Natural killer cell treated with Interleukin-12 subunit alpha and Interleukin-12 subunit beta and Interleukin-15 and Interleukin-18, amount 100 ng/mL, for 72 hours (primary cell): ENCODE data around the gene E2F6. TPM values are rescaled to one million over a fixed set of nuclear protein-coding genes. Genes with fewer than 3 reads are reported as not detected.
A peak's percentile ranks its signal among the peaks of the same experiment; 100 is the strongest.
"Not testable (repeated sequence)": the region's sequence is repeated elsewhere in the genome, so short reads cannot be mapped to it uniquely, and the experiment has no call there.

Experiments used
- ATAC-seq, 2 donors: fragments of 150-1000 bp; cut with Tn5 transposase in 1 of 2; sonication (Bioruptor Pico), chemical (Tn5 transposase) in 1 of 2; 2 replicates each; pipeline ENCODE4 v1.10.0; 2021
- DNase-seq: peaks from one replicate; pipeline ENCODE4 v3.0.0; 2022; ENCODE audit warnings: low spot score
- H3K27ac Mint-ChIP-seq, 2 donors: 1 replicate in 1 of 2; 2 replicates in 1 of 2; pipeline ENCODE4 v1.8.0; 2022; ENCODE audit warnings: mixed read lengths in 2 of 2, mild to moderate bottlenecking in 1 of 2, moderate library complexity in 1 of 2
- H3K27me3 Mint-ChIP-seq, 2 donors: 1 replicate in 1 of 2; 2 replicates in 1 of 2; pipeline ENCODE4 v1.8.0; 2022; ENCODE audit warnings: mixed read lengths in 2 of 2
- H3K36me3 Mint-ChIP-seq: one replicate; pipeline ENCODE4 v1.8.0; 2022; ENCODE audit warnings: mixed read lengths
- H3K4me1 Mint-ChIP-seq, 2 donors: 1 replicate in 1 of 2; 2 replicates in 1 of 2; pipeline ENCODE4 v1.8.0; 2022; ENCODE audit warnings: low read depth in 2 of 2, mixed read lengths in 2 of 2, mild to moderate bottlenecking in 1 of 2
- H3K4me3 Mint-ChIP-seq: one replicate; pipeline ENCODE4 v1.8.0; 2022; ENCODE audit warnings: mixed read lengths
- H3K9me3 Mint-ChIP-seq: 2 replicates; pipeline ENCODE4 v1.8.0; 2022; ENCODE audit warnings: mixed read lengths
- total RNA-seq, 2 donors: library from RNA; stranded (reverse); gene quantifications; one replicate each; pipeline ENCODE4 v1.2.3, GENCODE V29; 2022

Gene E2F6
- total RNA-seq, 2 donors from 2014 or later = 10.8 to 11.6 TPM

GRCh38 chr2:11411244-11411643 lies 54.7 kb downstream of the E2F6 start:
- Mint-ChIP-seq H3K27me3 (peaks cover 17 to 38% of the 10 kb centered on the region in 2 donors), H3K27ac (no peak overlapping the region), H3K4me3 (no peak overlapping the region), H3K36me3 (no peaks in the 10 kb centered on the region), H3K9me3 (no peaks in the 10 kb centered on the region), H3K4me1 (no peaks in the 10 kb centered on the region)
- ATAC-seq (no peak), DNase-seq (no peak)

DNA sequence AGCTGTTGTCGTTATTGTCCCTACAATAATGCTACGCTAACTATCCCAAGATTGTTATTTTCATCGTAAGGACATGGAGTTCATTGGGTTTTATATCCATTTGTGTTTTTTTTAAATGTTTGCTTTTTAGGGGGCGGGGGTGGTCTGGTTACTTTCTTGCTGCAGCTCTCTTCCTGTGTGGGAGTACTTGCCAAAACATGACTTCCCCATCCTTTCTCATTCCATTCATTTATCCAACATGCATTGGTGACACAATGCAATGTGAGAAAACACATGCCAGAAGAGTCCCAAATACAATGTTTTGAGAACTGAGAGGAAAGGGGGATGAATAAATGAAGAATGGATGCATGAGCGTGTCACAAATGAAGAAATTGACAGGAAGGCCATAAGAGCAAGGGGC lies 55.9 kb downstream of the E2F6 start:
- no peak for DNase-seq
- Mint-ChIP-seq H3K27ac (no peak overlapping the region), H3K9me3 (no peaks in the 10 kb centered on the region)

DNA sequence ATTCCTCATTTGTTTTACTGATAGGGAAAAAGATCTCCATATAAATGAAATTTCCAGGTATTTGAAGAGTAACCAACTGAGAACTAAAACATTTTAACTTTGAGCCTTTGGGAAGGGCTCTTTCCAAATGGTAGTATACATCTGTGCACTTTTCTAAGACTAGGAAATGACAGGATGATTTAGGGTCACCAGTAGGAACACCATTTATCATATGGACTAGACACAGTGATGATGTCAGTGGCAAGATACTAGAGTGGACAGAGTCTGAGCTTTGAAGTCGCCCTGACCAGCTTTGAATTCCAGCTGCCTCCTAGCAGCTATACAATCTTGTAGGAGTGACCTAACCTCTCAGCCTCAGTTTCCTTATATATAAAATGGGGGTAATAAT lies 56.4 kb downstream of the E2F6 start:
- H3K27ac Mint-ChIP-seq = no peak overlapping the region
- ATAC-seq (no peak), DNase-seq (no peak)
- no peaks in the 10 kb centered on the region for H3K9me3 Mint-ChIP-seq
- H3K27me3 Mint-ChIP-seq = peaks cover 15 to 29% of the 10 kb centered on the region in 2 donors
- no peaks in the 10 kb centered on the region for H3K36me3 Mint-ChIP-seq
- no peaks in the 10 kb centered on the region for H3K4me1 Mint-ChIP-seq
- H3K4me3 Mint-ChIP-seq = no peak overlapping the region

More for the DNA sequence above, 55.9 kb downstream of the E2F6 start:
- Mint-ChIP-seq H3K4me1 (no peaks in the 10 kb centered on the region), H3K27me3 (peaks cover 17 to 31% of the 10 kb centered on the region in 2 donors), H3K36me3 (no peaks in the 10 kb centered on the region), H3K4me3 (no peak overlapping the region)
- no peak for ATAC-seq

DNA sequence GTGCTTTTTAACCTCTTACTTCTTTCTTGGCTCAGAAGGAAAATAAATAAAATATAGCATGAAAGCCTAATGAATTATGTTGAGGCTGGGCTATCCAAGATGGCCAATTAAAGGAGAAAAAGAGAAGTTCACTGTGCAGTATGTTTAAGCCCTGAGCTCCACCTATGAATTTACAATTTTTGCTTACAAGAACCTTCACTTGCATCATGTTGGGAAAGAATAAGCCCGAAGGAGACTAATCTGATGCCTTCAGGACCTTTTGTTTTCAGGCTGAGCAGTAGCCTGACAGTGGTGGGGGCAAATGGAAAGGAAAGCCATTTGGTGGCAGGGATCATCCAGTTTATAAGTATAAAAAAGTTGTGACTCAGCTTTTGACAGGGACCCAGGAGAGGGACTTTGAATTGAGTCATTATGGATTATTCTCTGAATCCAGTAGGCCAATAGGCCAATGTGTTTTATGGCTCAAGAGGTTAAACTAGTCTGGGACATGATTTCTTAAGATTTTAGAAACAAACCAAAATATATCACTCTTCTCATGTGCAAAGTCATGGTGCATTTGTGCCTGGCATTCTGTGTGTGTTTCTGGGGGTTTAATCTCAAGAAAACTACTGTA lies 56.9 kb downstream of the E2F6 start:
- DNase-seq (no peak), ATAC-seq (no peak)
- Mint-ChIP-seq H3K27ac (no peak overlapping the region), H3K27me3 (peaks cover 15 to 24% of the 10 kb centered on the region in 2 donors), H3K4me3 (no peak overlapping the region), H3K9me3 (no peaks in the 10 kb centered on the region), H3K4me1 (no peaks in the 10 kb centered on the region), H3K36me3 (no peaks in the 10 kb centered on the region)

- ATAC-seq (no peak), DNase-seq (no peak)
- no peak overlapping the region for H3K27ac Mint-ChIP-seq
- H3K27me3 Mint-ChIP-seq = peaks cover 9 to 15% of the 10 kb centered on the region in 2 donors
- no peaks in the 10 kb centered on the region for H3K36me3 Mint-ChIP-seq
- H3K9me3 Mint-ChIP-seq = no peaks in the 10 kb centered on the region
- no peaks in the 10 kb centered on the region for H3K4me1 Mint-ChIP-seq
- no peak overlapping the region for H3K4me3 Mint-ChIP-seq
Observed at GRCh38 chr2:11407413-11407812, 58.5 kb downstream of the E2F6 start.

GRCh38 chr2:11406958-11407381 lies 59.0 kb downstream of the E2F6 start:
- DNase-seq (no peak), ATAC-seq (no peak)
- H3K27ac Mint-ChIP-seq = no peak overlapping the region
- peaks cover 9 to 15% of the 10 kb centered on the region in 2 donors for H3K27me3 Mint-ChIP-seq
- no peak overlapping the region for H3K4me3 Mint-ChIP-seq
- H3K9me3 Mint-ChIP-seq = no peaks in the 10 kb centered on the region
- H3K36me3 Mint-ChIP-seq = no peaks in the 10 kb centered on the region
- no peaks in the 10 kb centered on the region for H3K4me1 Mint-ChIP-seq

DNA sequence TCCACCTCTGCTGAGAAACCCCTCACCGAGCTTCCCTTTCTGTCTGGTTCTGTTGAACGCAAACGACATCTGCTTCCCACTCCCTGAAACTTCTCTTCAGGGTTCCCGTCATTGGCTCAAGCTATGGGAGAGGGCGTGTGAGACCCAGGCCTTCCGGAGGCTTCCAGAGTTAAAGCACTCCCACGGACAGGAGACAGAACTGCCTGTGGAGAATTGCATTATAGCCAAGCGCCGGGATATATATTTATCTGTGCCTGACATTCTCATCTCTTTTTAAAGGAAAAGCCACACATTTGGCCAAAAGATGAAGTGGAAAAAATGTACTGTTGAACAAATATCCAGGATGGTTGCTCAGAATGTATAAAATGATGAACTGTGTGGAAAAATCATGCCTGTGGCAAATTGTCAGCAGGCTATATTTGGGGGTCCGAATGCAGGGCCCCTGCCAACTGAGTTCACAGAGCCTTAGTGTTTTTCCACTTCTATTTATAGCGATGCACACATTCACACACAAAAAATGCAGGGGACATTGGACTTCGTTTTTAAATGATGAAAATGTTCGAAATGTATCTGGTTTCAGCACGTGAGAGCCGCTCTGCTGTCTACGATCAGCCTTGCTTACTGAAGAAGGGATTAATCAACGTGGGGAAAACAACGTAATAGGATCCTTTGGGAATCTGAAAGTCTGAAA lies 59.5 kb downstream of the E2F6 start:
- Mint-ChIP-seq H3K27me3 (peaks cover 9 to 15% of the 10 kb centered on the region in 2 donors), H3K27ac (no peak overlapping the region), H3K4me3 (no peak overlapping the region), H3K36me3 (no peaks in the 10 kb centered on the region), H3K9me3 (no peaks in the 10 kb centered on the region), H3K4me1 (no peaks in the 10 kb centered on the region)
- DNase-seq (no peak), ATAC-seq (no peak)

- H3K4me3 Mint-ChIP-seq = no peak overlapping the region
- H3K27ac Mint-ChIP-seq = no peak overlapping the region
- no peak for DNase-seq
- no peaks in the 10 kb centered on the region for H3K4me1 Mint-ChIP-seq
- ATAC-seq = no peak
- H3K27me3 Mint-ChIP-seq = peaks cover 6 to 15% of the 10 kb centered on the region in 2 donors
- no peaks in the 10 kb centered on the region for H3K36me3 Mint-ChIP-seq
- H3K9me3 Mint-ChIP-seq = no peaks in the 10 kb centered on the region
Observed at GRCh38 chr2:11405599-11406266, 60.2 kb downstream of the E2F6 start.

- H3K27ac Mint-ChIP-seq, DNase-seq, H3K4me1 Mint-ChIP-seq, H3K36me3 Mint-ChIP-seq, H3K4me3 Mint-ChIP-seq, ATAC-seq, H3K9me3 Mint-ChIP-seq: not testable (repeated sequence)
- peaks cover 4 to 15% of the 10 kb centered on the region in 2 donors for H3K27me3 Mint-ChIP-seq
Observed at GRCh38 chr2:11405074-11405406, 60.9 kb downstream of the E2F6 start.

DNA sequence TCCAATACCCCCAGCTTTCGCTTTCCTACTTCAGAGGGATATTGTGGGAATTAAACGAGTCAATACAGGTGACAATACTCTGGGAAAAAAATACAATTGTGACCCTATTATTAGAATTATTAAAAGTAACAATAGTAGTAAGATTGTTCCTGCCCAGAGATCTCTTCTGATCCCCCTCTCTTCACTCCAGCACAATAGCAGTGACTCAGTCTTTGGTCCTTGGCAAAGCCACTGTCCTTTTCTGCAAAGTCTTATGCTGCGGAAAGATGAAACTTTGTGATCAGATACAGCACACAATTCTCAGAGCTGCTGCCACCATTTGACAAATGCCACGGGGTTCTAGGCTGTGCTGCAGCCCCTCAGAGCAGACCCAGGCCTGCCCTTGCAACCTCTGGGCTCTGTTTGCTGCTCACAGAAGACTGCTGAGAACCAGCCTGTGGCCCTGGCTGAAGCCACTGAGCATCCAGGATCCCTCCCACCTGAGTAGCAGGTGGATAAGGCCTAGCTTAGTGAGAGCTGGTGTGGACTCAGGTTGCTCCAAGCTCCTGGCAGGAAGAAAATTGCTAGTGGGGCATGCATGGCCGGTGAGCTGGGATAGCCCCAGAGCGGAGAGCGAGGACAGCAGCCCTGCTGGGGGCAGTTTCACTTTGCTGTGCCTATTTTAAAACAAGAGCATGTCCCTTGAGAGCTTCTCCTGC lies 61.4 kb downstream of the E2F6 start:
- no peak for ATAC-seq
- H3K4me3 Mint-ChIP-seq = no peak overlapping the region
- H3K9me3 Mint-ChIP-seq = no peaks in the 10 kb centered on the region

GRCh38 chr2:11402436-11402835 lies 63.5 kb downstream of the E2F6 start:
- Mint-ChIP-seq H3K27ac (no peak overlapping the region), H3K36me3 (no peaks in the 10 kb centered on the region), H3K27me3 (peaks cover 0 to 7% of the 10 kb centered on the region in 2 donors), H3K4me3 (no peak overlapping the region), H3K4me1 (no peaks in the 10 kb centered on the region), H3K9me3 (no peaks in the 10 kb centered on the region)
- ATAC-seq = peak in 1 of 2 donors; percentile 33
- no peak for DNase-seq

More for the DNA sequence above, 61.4 kb downstream of the E2F6 start:
- Mint-ChIP-seq H3K27me3 (peaks cover 2 to 15% of the 10 kb centered on the region in 2 donors), H3K27ac (no peak overlapping the region), H3K4me1 (no peaks in the 10 kb centered on the region), H3K36me3 (no peaks in the 10 kb centered on the region)
- no peak for DNase-seq

DNA sequence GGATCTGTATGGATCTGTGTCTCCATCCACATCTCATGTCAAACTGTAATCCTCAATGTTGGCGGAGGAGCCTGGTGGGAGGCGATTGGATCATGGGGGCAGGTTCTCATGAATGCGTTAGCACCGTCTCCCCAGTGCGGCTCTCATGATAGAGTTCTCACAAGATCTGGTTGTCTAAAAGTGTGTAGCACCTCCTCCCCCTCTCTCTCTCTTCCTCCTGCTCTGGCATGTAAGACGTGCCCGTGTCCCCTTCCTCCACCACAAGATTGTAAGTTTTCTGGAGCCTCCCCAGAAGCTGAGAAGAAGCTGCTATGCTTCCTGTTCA lies 66.6 kb downstream of the E2F6 start:
- no peak overlapping the region for H3K27ac Mint-ChIP-seq
- no peaks in the 10 kb centered on the region for H3K27me3 Mint-ChIP-seq
- DNase-seq = no peak
- H3K4me1 Mint-ChIP-seq = no peaks in the 10 kb centered on the region
- no peaks in the 10 kb centered on the region for H3K9me3 Mint-ChIP-seq
- ATAC-seq = no peak
- H3K36me3 Mint-ChIP-seq = no peaks in the 10 kb centered on the region
- no peak overlapping the region for H3K4me3 Mint-ChIP-seq

GRCh38 chr2:11398750-11399437 lies 67.1 kb downstream of the E2F6 start:
- no peaks in the 10 kb centered on the region for H3K36me3 Mint-ChIP-seq
- no peak for ATAC-seq
- no peaks in the 10 kb centered on the region for H3K27me3 Mint-ChIP-seq
- H3K4me1 Mint-ChIP-seq = no peaks in the 10 kb centered on the region
- no peaks in the 10 kb centered on the region for H3K9me3 Mint-ChIP-seq
- no peak for DNase-seq
- H3K4me3 Mint-ChIP-seq = no peak overlapping the region
- H3K27ac Mint-ChIP-seq = no peak overlapping the region
